Measurements from ENCODE around the gene RCN1. TPM values are rescaled to one million over a fixed set of nuclear protein-coding genes. Genes with fewer than 3 reads are reported as not detected.

The RCN1 gene
- total RNA-seq, 3 donors from 2014 or later = 58.2 to 67.8 (median 61.0) TPM

DNA sequence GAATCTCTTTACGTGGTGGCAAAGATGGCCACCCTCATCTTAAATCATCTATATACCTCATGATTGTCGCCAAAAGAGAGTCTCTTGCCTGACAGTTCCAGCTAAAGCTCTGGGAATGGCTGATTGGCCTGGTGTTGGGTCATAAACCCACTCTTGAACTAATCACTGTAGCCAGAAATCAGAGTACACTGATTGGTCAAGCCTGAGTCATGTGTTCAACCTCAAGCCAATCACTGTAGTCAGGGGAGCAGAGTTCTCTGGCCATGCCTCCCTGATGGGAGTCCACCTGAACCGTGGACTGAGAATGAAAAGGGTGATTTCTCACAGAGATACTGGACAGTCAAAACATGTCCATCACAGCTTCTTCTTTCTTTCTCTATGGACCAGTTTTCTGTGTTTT lies 45.8 kb downstream of the RCN1 start:
- no peak for DNase-seq (ENCODE audit: low spot score in 2 of 2)
- TF ChIP-seq, protein P1, sequence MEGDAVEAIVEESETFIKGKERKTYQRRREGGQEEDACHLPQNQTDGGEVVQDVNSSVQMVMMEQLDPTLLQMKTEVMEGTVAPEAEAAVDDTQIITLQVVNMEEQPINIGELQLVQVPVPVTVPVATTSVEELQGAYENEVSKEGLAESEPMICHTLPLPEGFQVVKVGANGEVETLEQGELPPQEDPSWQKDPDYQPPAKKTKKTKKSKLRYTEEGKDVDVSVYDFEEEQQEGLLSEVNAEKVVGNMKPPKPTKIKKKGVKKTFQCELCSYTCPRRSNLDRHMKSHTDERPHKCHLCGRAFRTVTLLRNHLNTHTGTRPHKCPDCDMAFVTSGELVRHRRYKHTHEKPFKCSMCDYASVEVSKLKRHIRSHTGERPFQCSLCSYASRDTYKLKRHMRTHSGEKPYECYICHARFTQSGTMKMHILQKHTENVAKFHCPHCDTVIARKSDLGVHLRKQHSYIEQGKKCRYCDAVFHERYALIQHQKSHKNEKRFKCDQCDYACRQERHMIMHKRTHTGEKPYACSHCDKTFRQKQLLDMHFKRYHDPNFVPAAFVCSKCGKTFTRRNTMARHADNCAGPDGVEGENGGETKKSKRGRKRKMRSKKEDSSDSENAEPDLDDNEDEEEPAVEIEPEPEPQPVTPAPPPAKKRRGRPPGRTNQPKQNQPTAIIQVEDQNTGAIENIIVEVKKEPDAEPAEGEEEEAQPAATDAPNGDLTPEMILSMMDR (IDR thresholded peaks at IDR 0.05) = no peak
- TF ChIP-seq POLR2A (IDR thresholded peaks at IDR 0.05) (no peak), POLR2AphosphoS5 (IDR thresholded peaks at IDR 0.05) (no peak)
- Histone ChIP-seq H3K27ac (no peak overlapping the region), H3K9me3 (no peaks in the 10 kb centered on the region), H3K4me1 (no peaks in the 10 kb centered on the region), H3K4me3 (no peak overlapping the region), H3K27me3 (no peaks in the 10 kb centered on the region), H3K36me3 (no peaks in the 10 kb centered on the region)
- intact Hi-C loops (cut with DNase I; ENCODE audit: low total_unique reads) = no loop called here

DNA sequence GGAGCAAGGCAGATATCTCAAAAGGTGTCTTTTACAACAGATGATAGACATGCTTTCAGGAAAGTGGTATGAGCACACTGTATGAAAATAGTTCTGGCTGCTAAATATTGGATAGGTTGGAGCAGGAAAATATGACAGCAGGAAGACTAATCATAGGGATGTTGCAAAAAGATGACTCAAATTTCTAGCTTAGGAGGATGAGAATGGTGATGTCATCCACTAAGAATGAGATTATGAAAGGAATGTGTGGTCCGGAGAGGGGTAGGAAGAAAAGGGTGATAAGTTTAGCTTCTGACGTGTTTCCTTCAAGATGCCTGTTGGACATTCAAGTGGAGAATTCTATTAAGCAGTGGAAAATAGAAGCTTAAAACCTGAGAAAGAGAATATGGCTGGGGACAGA lies 46.4 kb downstream of the RCN1 start:
- H3K27me3 ChIP-seq = no peaks in the 10 kb centered on the region
- no peak overlapping the region for H3K27ac ChIP-seq
- intact Hi-C loops (cut with DNase I; ENCODE audit: low total_unique reads) = no loop called here
- no peaks in the 10 kb centered on the region for H3K9me3 ChIP-seq
- no peak for DNase-seq (ENCODE audit: low spot score in 2 of 2)
- TF ChIP-seq POLR2A (IDR thresholded peaks at IDR 0.05) = no peak
- TF ChIP-seq POLR2AphosphoS5 (IDR thresholded peaks at IDR 0.05) = no peak
- TF ChIP-seq, protein P1 (IDR thresholded peaks at IDR 0.05) = no peak
- H3K4me3 ChIP-seq = no peak overlapping the region
- no peaks in the 10 kb centered on the region for H3K36me3 ChIP-seq
- H3K4me1 ChIP-seq = no peaks in the 10 kb centered on the region

DNA sequence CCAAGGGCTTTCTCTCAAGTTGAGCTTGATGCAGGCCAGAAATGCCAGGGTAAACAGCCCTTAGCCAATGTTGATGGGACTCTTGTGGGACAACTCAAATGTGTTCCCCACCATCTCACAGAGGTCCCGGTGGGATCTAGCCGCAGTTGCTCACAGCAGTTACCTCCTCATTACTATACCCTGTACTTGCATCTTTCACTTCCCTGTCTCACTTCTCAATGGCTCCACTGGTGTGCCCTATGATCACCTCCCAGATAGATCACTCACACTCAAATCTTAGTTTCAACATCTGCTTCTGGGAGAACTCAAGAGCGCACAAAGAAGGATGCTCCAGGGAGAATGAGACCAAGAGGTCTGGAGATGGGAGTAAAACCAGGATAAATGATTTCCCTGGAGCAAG lies 47.0 kb downstream of the RCN1 start:
- intact Hi-C loops (cut with DNase I; ENCODE audit: low total_unique reads) = no loop called here
- no peak overlapping the region for H3K4me3 ChIP-seq
- no peaks in the 10 kb centered on the region for H3K4me1 ChIP-seq
- TF ChIP-seq POLR2A (IDR thresholded peaks at IDR 0.05) (no peak), POLR2AphosphoS5 (IDR thresholded peaks at IDR 0.05) (no peak)
- TF ChIP-seq, protein P1 (IDR thresholded peaks at IDR 0.05) = no peak
- H3K36me3 ChIP-seq = no peaks in the 10 kb centered on the region
- no peaks in the 10 kb centered on the region for H3K27me3 ChIP-seq
- no peak for DNase-seq (ENCODE audit: low spot score in 2 of 2)
- H3K27ac ChIP-seq = no peak overlapping the region
- no peaks in the 10 kb centered on the region for H3K9me3 ChIP-seq

DNA sequence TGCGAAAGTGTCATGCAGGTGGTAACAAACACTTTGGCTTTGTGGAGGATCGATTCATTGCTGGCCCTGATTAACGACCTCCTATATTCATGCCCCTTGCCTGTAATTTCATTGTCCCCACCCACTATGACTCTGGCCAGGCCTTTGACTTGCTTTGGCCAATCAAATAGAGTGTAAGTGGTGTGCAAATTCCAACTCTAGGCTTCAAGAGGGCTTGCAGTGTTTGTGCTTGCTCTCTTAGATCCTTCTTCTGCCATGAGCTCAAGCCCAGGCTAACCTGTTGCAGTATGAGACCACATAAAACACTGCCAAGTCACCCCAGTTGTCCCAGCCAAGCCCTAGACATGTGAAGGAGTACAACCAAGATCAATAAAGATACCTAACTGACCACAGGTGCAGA lies 48.0 kb downstream of the RCN1 start:
- intact Hi-C loops (cut with DNase I; ENCODE audit: low total_unique reads) = no loop called here
- Histone ChIP-seq H3K4me3 (no peak overlapping the region), H3K36me3 (no peaks in the 10 kb centered on the region), H3K4me1 (no peaks in the 10 kb centered on the region), H3K9me3 (no peaks in the 10 kb centered on the region), H3K27me3 (no peaks in the 10 kb centered on the region), H3K27ac (no peak overlapping the region)
- DNase-seq (ENCODE audit: low spot score in 2 of 2) = no peak
- TF ChIP-seq POLR2A (IDR thresholded peaks at IDR 0.05) = no peak
- no peak for TF ChIP-seq POLR2AphosphoS5 (IDR thresholded peaks at IDR 0.05)
- TF ChIP-seq, protein P1 (IDR thresholded peaks at IDR 0.05) = no peak

DNA sequence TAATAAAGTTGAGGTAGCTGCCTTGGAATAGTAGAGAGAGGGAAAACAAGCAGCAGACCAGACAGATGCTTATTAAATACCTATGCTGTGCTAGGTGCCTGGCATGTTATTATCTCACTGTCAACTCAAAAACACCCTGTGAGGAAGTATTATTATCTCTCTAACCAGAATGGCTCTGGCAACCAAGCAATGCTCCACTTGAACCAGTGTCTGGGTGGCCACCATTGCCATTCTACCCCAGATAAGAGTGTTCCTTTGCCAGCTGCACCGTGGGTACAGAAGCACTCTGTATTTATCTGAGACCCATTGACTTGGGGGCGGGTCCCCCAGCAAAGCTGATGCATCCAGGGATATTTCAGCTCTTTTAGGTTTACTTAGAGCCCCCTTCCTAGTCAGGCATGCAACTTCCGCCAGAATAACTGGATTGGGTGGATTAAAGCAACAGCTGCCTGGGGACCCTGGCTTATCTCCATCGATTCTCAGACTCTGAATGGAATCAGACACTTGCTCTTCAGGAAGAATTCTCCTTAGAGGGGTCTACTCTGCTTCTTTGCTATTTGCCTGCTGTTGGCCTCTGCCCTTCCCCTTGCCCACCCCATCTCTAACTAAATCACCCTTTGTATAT lies 49.1 kb downstream of the RCN1 start:
- no peaks in the 10 kb centered on the region for H3K36me3 ChIP-seq
- no peak for DNase-seq (ENCODE audit: low spot score in 2 of 2)
- H3K27ac ChIP-seq = no peak overlapping the region
- no peaks in the 10 kb centered on the region for H3K4me1 ChIP-seq
- intact Hi-C loops (cut with DNase I; ENCODE audit: low total_unique reads) = no loop called here
- no peak for TF ChIP-seq POLR2A (IDR thresholded peaks at IDR 0.05)
- H3K4me3 ChIP-seq = no peak overlapping the region
- H3K9me3 ChIP-seq = no peaks in the 10 kb centered on the region
- H3K27me3 ChIP-seq = no peaks in the 10 kb centered on the region

Measured in breast epithelium (tissue), 4 donors.